Psoas muscle (tissue), 8 donors: ENCODE results near the gene YAP1. TPM values are rescaled to one million over a fixed set of nuclear protein-coding genes. Genes with fewer than 3 reads are reported as not detected.
A peak's percentile ranks its signal among the peaks of the same experiment; 100 is the strongest.

Source experiments
- ATAC-seq, 4 donors: fragments of 200-7000 bp; cut with Tn5 transposase; one replicate each; pipeline ENCODE4 v1.9.1; 2020; ENCODE audit warnings: moderate library complexity in 3 of 4, mild to moderate bottlenecking in 2 of 4
- DNase-seq, 2 donors: peaks; one replicate each; pipeline ENCODE4 v3.0.0-alpha.2; 2020
- H3K27ac ChIP-seq: fragments of 200-600 bp; one replicate; pipeline ENCODE4 v1.8.0; 2022
- H3K27me3 ChIP-seq, 3 donors: fragments of 200-600 bp in 1 of 3; one replicate each; pipeline versions ENCODE4 v1.6.1 to v1.8.0; 2013 to 2022; ENCODE audit warnings: low read length in 2 of 3, mild to moderate bottlenecking in 2 of 3, moderate library complexity in 1 of 3; ENCODE audit not compliant: insufficient read depth in 3 of 3
- H3K36me3 ChIP-seq, 2 donors: fragments of 200-600 bp in 1 of 2; one replicate each; pipeline versions ENCODE4 v1.6.1 to v1.8.0; 2013 to 2022; ENCODE audit warnings: low read depth in 1 of 2, mild to moderate bottlenecking in 1 of 2, moderate library complexity in 1 of 2; ENCODE audit not compliant: insufficient read depth in 1 of 2
- H3K4me1 ChIP-seq: fragments of 200-600 bp; one replicate; pipeline ENCODE4 v1.8.0; 2022
- H3K4me3 ChIP-seq: fragments of 200-600 bp; one replicate; pipeline ENCODE4 v1.8.0; 2022; ENCODE audit warnings: mild to moderate bottlenecking
- H3K9me3 ChIP-seq: fragments of 200-600 bp; one replicate; pipeline ENCODE4 v1.8.0; 2022
- CTCF ChIP-seq: fragments of 200-600 bp; IDR thresholded peaks from one replicate; pipeline ENCODE4 v1.8.0; 2022; ENCODE audit warnings: antibody characterized with exemption
- WGBS, 3 donors: extraction: QIAGEN DNeasy Blood & Tissue Kit; methylation state at CpG; one replicate each; pipeline versions ENCODE4 v1.1.6 to v1.1.7; 2013; 5-methylcytosine and 5-hydroxymethylcytosine counted together
- intact Hi-C, 2 donors: fragments of 100-400 bp; cut with DNase I; formaldehyde crosslinking; loops; one replicate each; pipeline versions ENCODE4 v1.11.0 to v1.14.2; 2022
- polyA plus RNA-seq, 3 donors: library from polyadenylated mRNA; stranded (reverse); fragments of 200-250 nt; gene quantifications; one replicate each; pipeline ENCODE4 v1.2.3, GENCODE V29; 2013
- total RNA-seq, 4 donors: library from RNA; stranded (reverse); fragmentation: NEBNext Ultra II Directional in 2 of 4; extraction: Animal tissue kit (Norgen Biotek cat#: 25700) in 2 of 4; gene quantifications; one replicate each; pipeline versions ENCODE4 v1.2.1 to v1.2.4, GENCODE V29; 2021 to 2023
- donor health status: healthy with polysubstance abuse.
- donor health status: DM: no; HTN: no; CAD: no; lungs with moderate emphysema.
- donor health status: Bipolar disorder and iron deficiency.
- donor health status: healthy.
- donor health status: DM: yes; HTN: yes; CAD: no.
- donor health status: DM: no; HTN: no; CAD: no.
- donor health status: DM: no; HTN: no; CAD: no.
- donor health status: DM: yes; HTN: yes; CAD: no.

YAP1 gene
- total and polyA plus RNA-seq, 7 donors = 11.5 to 124 (median 42.3) TPM

GRCh38 chr11:102204174-102204573, 93.9 kb downstream of the YAP1 start:
- H3K4me3 ChIP-seq = no peak overlapping the region
- no peaks in the 10 kb centered on the region for H3K9me3 ChIP-seq
- peak in 2 of 4 donors; percentile 47 to 53 for ATAC-seq
- no peaks in the 10 kb centered on the region for H3K27me3 ChIP-seq
- H3K27ac ChIP-seq = no peak overlapping the region
- 44 to 49% (median 45%) methylated on average over 2 of the region's 2 CpGs for WGBS, 3 donors
- DNase-seq = no peak
- H3K4me1 ChIP-seq = peaks cover 8% of the 10 kb centered on the region
- no peak for TF ChIP-seq CTCF
- intact Hi-C loops = no loop called here
- H3K36me3 ChIP-seq = peaks cover 3 to 20% of the 10 kb centered on the region in 2 donors

DNA sequence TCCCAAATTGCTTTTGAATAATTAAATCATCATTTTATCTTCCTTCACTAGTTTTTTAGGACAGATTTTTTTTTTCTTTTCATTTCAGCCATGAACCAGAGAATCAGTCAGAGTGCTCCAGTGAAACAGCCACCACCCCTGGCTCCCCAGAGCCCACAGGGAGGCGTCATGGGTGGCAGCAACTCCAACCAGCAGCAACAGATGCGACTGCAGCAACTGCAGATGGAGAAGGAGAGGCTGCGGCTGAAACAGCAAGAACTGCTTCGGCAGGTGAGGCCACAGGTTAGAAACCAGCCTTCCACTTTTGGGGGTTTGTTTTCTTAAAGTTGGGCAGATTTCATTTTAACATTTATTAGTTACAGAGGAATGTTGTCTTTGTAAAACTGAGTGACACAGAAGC, 95.6 kb downstream of the YAP1 start:
- no peak overlapping the region for H3K4me3 ChIP-seq
- H3K4me1 ChIP-seq = peaks cover 2% of the 10 kb centered on the region
- ATAC-seq (no peak), DNase-seq (no peak)
- H3K9me3 ChIP-seq = no peaks in the 10 kb centered on the region
- no peak for TF ChIP-seq CTCF
- no peak overlapping the region for H3K27ac ChIP-seq
- 81 to 86% (median 84%) methylated on average over 4 of the region's 4 CpGs for WGBS, 3 donors
- intact Hi-C loops = no loop called here
- peaks cover 3 to 36% of the 10 kb centered on the region in 2 donors for H3K36me3 ChIP-seq
- H3K27me3 ChIP-seq = no peaks in the 10 kb centered on the region

- intact Hi-C loops = no loop called here
- no peaks in the 10 kb centered on the region for H3K4me1 ChIP-seq
- WGBS, 3 donors = 96 to 98% (median 96%) methylated on average over 2 of the region's 2 CpGs
- no peaks in the 10 kb centered on the region for H3K27me3 ChIP-seq
- H3K4me3 ChIP-seq = no peak overlapping the region
- no peak for TF ChIP-seq CTCF
- ATAC-seq = no peak
- H3K36me3 ChIP-seq = peaks cover 3 to 53% of the 10 kb centered on the region in 2 donors
- no peaks in the 10 kb centered on the region for H3K9me3 ChIP-seq
- H3K27ac ChIP-seq = no peak overlapping the region
- DNase-seq = no peak
These were observed 98.6 kb downstream of the YAP1 start for GRCh38 chr11:102208835-102209234.

DNA sequence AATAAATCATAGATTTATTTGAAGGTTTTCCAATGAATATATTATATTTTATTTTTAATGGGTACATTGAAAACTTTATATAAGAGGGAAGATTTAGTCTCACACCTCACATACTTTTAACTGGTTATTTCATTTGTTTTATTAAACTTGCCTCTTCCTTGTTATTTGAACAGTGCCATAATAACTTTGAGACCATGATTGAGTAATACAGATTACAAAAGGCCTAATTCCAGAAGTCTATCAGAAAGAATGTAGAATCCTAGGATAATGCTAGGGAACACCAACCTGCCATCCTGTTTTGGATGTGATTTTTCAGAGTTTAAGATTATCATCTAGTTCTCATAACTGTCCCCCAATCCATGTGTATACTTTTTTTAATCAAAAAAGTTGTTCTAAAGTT, 104.4 kb downstream of the YAP1 start:
- Histone ChIP-seq H3K4me1 (peaks cover 14% of the 10 kb centered on the region), H3K27me3 (no peaks in the 10 kb centered on the region), H3K9me3 (no peaks in the 10 kb centered on the region), H3K36me3 (peaks cover 0 to 36% of the 10 kb centered on the region in 2 donors), H3K4me3 (no peak overlapping the region), H3K27ac (no peak overlapping the region)
- intact Hi-C loops = no loop called here
- DNase-seq (no peak), ATAC-seq (no peak)
- TF ChIP-seq CTCF = no peak

DNA sequence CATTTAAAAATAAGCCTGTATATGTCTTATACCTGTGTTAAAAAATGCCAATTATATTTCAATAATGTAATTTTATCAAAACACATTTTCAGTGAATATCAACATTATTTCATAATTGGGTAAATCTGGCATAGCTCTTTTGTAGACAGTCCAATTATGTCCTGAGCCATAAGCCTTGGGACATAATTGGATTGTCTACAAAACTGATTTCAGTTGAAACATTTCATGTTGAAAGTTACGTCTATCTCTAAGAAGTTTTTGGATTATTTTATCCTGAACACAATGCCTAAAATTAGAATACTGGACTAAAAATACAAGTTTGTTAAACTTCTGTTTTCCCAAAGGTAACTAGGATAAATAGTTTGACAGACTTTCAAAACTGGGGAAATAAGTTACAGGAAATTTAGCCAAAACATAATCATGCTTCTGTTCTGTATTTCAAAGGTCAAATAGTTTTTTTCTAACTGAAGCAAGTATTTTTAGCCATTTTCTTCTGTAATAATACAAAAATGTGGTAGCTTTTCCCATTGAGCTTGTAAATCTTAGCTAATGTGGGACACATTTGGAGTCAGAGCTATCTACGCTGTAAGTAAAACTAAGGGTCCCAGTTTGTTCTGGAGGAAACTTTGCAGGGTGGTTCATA, 106.3 kb downstream of the YAP1 start:
- intact Hi-C loops = no loop called here
- ATAC-seq = no peak
- WGBS, 3 donors = 55 to 72% (median 62%) methylated on average over 2 of the region's 2 CpGs

More for the DNA sequence above, 106.3 kb downstream of the YAP1 start:
- TF ChIP-seq CTCF = no peak
- peak overlapping the region; percentile 25 for H3K27ac ChIP-seq
- no peak overlapping the region for H3K4me3 ChIP-seq
- H3K9me3 ChIP-seq = no peaks in the 10 kb centered on the region
- no peaks in the 10 kb centered on the region for H3K27me3 ChIP-seq
- DNase-seq = no peak
- H3K36me3 ChIP-seq = peaks cover 0 to 20% of the 10 kb centered on the region in 2 donors
- peaks cover 14% of the 10 kb centered on the region for H3K4me1 ChIP-seq
